HG03342 (cell line): Measurements from ENCODE around the gene MYLK.
"Not testable (repeated sequence)": the region's sequence is repeated elsewhere in the genome, so short reads cannot be mapped to it uniquely, and the experiment has no call there.

ENCODE experiments used
- ATAC-seq: cut with Tn5 transposase; IDR thresholded peaks from one replicate; pipeline ENCODE4 v1.9.1; 2021; ENCODE audit warnings: mild to moderate bottlenecking, moderate library complexity; ENCODE audit not compliant: unreplicated experiment

Gene MYLK

DNA sequence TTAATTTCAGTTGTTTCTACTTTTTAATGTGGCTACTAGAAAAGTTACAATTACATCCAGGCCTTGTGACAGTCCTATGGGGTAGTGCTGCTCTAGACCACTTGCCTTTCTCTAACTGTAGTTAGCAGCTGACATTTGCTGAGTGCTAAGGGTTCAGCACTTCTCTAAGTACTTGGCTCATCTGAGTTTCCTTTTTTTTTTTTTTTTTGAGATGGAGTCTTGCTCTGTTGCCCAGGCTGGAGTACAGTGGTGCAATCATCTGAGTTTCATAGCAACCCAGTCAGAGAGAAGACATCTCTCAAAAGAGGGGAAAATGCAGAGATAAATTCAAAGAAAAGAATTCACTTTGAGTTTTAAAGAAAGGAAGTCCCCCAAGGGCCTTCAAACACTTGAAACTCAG, 130.8 kb downstream of the MYLK start:
- ATAC-seq = no peak

DNA sequence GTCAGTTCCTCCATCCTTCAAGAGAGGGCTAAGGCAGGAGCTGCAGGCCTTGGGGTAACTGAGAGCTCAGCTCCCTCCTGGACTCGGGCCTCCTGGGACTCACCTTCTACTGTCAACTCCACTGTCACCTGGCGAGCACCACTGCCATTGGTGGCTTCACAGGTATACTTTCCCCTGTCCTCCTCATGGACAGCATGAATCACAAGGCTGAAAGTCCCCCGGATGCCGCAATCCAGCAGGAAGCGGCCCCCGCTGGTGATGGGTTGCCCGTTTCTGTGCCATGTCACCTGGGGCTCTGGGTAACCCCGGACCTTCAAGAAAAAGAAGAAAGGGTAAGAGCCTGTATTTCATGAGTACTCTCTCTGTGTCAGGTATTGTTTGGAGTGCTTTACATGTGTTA, 131.9 kb downstream of the MYLK start:
- ATAC-seq = no peak

DNA sequence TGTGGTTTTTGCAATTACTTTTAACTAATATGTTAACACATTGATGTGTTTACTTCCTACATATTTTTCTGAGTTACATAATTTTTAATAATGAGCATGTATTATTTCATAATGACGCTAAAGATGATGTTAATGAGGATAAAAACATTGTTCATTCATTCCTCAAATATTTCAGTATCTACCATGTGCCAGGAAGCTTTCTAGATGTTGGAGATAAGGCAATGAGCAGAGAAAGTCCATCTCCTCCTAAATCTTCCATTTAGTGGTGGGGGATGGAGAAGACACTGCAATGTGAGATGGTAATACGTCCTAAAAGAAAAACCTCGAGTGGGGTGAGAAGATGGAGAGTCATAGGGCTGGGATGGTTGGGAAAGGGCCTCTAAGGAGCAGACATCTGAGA, 132.7 kb downstream of the MYLK start:
- no peak for ATAC-seq

DNA sequence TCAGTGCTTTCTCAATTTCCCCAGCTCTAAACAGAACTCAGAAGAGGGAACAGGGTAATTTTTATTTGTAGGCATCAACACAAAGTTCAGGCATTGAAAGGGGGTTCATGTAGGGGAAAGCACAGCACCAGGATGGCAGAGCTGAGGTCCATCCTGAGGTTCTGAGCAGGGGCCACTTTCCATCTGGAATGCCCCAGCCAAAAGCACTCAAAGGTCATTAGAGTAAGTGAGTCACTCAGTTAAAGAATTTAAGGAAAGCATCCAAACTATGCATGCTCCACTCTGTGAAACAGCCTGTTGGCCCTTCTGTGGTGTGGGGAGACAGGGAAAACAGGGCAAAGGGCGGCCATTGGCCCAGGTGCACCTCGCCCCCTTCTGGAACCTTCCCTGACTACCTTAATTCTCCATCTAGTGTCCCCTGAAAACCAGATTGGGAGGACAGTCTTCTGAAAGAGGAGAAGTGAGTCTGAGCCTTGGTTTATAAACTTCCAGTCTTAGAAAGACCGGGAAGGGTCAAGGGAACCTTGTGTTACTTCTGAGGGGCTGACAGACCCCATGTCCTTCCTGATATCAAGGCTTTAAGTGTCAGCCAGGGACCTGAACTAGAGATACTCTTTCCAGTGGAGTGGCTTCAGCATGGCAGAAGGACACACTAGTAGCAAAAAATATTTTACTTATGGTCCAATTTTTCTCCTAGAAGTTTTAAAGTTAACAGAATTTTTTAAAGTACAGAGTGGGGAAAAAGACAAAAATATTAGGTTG, 133.3 kb downstream of the MYLK start:
- ATAC-seq = no peak

DNA sequence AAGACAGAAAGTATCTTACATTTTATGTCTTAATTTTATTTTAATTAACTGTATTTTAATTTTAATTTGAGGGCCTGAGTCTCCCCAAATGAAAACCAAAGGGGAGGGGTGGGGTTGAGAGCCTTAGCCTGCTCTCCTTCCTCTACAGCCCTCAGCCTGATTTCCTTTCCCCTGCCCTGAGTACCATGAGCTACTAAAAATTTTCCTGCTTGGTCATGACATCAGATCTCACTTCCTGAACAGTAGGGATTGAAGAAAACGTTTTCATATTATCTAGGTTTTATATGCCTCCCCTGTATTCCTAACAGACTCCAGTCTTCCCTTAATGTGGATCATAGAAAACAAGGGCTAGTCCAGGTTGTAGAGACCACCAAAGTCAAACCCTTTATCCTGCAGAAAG, 133.9 kb downstream of the MYLK start:
- ATAC-seq = no peak

DNA sequence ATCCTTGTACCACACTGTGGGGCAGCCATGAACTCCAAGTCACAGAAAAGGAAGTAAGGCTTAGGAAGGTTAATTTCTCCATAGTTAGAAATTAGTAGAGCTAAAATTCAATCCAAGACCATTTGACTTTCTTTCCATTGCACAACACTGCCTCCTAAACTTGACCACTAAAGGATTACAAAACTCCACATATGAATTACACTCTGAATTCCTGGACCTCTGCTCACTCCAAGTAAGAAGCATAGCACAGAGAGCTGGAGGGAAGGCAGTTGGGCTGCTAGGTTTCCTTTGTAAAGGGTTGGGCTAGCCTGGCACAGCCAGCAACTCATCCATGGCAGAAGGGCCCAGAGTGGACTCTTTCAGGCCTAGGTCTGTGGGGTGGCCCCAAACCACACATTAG, 134.4 kb downstream of the MYLK start:
- ATAC-seq = no peak

DNA sequence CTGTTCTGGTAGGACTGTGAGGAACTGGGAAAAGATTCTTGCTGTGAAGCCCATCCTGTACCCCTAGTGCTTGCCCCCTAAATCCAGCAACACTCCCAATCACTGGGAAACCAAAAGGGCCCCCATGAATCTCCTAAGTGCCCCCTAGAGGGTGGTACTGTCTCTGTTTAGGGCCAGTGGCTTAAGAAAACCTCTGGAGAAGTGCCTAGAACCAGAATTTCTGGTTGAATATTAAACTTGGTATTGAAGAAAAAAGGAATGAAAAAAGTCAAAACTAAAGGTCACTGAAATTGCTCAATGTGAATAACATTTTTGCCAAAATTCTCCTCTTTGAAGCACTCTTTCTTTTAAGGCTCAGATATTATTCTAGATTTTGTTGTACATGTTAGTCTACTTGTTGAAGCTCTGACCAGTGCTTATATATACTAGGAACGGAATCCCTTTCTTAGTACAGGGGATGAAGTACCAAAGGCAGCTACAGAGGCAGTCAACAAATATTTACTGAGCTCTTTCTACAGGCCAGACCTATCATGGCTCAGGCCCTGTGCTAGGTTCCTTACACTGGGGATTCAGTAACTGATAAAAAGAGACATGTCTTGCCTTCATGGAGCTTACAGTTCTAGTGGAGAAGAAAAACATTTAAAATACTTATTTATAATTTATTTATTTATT, 138.8 kb downstream of the MYLK start:
- ATAC-seq = no peak

DNA sequence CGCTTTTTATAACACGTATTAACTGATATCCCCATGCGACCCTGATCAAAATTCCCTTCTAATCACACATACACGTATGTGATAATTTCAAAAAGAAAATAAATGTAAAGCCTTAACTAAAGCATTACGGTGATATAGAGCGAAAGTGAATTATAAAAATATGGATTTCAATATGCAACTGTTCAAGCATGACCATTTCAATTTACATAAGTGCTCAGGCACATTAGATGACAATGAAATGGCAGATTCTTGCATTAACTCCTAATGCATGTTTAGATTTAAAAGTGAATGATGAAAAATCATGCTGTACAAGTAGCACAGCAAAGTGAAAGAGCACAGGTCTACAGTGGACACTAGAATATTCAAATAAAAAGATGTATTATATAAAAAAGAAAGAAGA, 140.1 kb downstream of the MYLK start:
- ATAC-seq = no peak

DNA sequence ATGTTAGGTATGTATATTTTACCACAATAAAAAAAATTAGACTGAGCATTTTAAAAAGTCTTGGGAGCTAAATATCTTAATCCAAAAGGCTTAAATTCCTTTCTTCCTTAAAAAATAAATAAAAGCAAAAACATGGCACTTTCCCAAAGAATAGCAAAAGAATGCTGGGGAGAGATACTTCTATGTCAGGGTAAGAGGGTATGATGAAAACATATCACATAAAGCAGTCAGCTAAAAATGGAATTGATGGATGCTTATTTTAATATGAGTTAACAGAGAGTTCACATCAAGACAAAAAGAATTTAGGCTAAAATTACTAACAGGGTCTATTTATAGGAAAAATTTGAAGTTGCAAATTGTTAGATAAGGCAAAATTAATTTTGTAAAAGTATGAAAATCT, 141.0 kb downstream of the MYLK start:
- no peak for ATAC-seq

DNA sequence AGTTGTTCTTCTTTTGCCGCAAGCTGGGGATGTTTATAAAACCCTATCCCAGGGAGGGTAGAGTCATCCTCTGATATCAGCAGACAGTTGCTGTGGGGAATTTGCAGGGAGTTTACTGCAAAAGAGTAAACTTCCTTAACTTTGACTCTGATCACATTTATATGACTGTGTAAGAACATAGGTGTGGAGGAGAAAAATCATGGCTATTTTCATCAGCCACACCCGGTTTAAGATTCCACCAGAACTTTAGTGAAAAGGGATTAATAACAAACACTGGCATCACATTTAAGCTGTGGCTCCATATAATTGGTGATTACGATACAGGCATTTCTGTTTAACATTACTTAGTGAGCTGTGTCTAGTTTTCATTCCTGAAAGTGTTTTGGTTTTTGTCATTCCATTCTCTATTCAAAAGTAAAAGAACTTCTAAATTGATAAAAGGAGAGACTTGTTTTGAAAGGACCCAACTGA, 143.1 kb downstream of the MYLK start:
- no peak for ATAC-seq

DNA sequence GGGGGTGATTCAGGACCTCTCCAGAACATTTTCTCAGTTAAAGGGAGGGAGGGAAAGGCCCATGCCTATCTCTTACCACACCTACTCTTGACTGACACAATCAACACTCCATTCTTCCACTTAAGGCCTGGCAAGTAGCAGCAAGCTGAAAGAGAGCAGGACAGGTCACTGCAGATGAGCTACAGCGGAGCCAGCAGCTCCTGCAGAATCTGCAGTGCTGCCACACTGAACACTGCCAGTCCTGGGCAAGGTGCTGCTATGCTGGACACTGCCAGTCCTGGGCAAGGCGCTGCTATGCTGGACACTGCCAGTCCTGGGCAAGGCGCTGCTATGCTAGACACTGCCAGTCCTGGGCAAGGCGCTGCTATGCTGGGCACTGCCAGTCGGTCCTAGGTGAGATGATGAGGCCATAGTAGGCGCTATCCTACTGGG, 143.7 kb downstream of the MYLK start:
- ATAC-seq = no peak

DNA sequence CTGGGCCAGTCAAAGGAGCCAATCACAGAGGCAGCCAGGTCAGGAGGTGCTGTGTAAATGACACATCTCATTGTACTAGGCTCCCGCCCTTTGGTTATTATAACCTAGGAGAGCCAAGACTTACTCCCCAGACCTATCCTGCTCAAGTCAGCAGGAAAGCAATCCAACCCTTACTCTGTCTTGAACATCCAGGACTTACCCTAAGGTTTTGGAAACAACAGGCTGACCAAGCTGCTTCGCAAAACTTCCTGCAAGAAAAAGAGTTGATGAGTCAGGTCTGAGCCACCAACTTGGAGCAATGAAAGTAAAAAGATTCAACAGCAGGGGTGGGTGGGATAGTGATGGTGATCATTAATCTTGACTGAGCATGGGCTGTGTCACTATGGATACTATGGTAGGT, 144.4 kb downstream of the MYLK start:
- ATAC-seq = no peak

DNA sequence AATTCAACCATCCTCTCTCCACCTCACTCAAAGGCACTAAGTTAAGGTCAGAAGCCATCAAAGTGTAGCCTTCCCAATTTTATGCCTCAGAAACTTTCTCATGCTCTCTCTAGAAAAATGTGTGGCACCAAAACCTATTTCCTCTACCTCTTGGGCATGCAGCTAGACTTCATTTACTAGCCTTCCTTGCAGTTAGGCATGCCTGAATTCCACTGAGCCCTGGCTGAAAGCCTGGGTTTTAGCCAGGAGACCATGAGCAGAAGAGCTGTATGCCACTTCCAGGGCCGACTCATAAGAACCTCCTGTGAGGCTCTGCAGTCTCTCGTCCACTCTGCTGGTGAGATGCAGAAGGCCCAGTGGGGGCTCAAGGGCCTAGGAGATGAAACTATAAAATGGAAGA, 145.0 kb downstream of the MYLK start:
- no peak for ATAC-seq

DNA sequence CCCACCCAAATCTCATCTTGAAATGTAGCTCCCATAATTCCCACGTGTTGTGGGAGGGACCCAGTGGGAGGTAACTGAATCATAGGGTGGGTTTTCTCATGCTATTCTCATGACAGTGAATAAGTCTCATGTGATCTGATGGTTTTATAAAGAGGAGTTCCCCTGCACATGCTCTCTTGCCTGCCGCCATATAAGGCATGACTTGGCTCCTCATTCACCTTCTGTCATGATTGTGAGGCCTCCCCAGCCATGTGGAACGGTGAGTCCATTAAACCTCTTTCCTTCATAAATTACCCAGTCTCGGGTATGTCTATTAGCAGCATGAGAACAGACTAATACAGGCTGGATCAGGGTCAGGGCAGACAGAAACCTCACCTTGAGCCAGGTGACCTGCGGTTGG, 145.6 kb downstream of the MYLK start:
- not testable (repeated sequence) for ATAC-seq

DNA sequence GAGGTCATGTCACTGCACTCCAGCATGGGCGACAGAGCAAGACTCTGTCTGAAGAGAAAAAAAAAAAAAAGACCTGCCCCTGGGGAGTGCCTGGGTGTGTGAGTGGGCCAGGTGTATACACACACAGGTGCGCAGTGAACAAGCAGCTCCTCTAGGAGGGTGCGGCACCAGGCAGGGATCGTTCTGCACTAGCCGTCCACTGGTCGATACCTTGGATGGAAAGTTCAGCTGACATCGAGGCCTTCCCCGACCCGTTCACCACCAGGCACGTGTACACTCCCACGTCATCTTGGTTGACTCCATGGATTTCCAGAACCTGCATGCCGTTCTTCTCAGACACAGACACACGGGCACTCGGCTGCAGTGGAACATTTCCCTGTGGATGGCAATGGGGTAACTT, 147.0 kb downstream of the MYLK start:
- ATAC-seq = no peak

DNA sequence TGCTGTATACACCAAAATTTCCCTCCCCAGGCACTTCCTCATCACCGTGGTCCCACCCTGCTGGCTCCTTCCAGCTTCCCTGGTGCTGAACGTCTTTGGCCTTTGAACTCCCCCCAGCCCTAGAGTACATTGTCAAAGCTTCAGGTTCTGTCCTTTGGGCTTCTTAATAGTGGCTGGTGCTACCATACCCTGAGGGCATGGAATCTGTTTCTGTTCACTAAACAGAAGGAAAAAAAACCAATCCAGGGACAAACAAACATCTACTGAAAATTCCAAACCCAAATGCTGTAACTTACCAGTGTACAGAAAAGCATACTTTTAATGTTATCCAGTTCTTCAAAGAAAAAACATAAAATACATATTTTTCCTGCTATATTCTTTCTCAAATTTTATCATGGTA, 148.7 kb downstream of the MYLK start:
- no peak for ATAC-seq

DNA sequence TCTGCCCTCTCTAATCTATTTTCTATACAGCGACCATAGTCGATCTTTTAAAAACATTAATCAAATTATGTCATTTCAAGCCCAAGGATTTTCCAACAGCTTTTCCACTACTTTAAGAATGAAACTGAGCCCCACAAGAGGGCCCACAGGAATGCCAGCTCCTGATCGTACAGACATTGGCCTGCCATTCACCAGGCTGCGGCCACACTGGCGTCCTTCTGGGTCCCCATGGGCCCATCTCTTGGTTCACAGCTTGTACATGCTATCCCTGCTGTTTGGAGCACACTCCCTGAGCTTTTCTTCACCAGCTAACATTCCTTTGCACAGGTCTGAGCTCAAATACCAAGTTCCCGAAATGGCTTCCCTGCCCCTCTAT, 149.6 kb downstream of the MYLK start:
- no peak for ATAC-seq

DNA sequence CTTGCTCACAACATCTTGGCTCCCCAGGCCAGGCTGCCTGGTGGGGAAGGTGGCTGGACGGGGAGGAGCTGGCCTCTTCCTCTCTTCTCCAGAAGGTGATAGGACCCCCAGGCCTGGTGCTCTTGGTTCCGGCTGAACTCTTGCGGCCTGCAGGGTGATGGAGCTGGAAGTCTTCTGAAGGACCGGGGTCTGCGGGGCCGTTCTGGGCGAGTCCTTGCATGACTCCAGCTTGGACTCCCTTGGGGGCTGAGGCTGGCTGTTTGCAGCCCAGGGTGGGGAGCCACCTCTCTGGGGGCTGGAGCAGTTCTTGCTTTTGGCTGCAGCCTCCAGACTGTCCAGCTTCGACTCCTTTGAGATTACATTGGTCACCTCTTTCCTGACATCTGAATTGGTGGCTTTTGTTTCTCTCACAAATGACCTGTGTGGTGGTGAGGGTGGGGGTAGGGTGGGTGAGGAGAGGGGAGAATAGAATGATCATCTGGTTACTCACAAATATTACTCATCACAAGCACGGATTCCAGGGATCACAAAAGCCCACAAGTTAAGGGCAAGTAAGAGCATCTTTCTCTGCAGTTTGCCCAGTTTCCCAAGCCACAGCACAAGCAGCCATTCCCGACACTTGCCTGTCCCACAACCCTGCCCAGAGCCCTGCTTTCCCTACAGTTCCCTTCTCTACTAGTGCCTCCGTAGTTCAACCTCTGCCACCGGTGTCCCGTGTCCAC, 150.2 kb downstream of the MYLK start:
- no peak for ATAC-seq

DNA sequence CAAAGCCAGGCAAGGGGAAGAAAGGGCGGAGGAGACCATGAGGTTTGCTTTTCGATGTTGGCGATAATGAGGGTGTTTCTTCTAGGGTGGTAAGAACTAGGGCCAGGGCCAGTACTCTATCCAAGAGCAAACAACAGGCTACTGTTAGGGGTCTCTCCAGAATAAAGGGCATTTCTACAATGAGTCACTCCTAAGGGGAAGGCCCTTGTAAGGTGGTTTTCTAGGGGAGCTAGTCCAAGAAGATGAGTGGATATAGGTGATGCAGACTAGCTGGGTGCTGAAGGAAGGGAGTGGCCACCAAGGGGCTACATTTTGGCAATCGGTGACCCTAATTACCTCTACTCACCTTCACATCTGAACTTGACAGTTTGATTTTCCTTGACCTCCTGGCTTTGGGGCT, 150.8 kb downstream of the MYLK start:
- no peak for ATAC-seq

DNA sequence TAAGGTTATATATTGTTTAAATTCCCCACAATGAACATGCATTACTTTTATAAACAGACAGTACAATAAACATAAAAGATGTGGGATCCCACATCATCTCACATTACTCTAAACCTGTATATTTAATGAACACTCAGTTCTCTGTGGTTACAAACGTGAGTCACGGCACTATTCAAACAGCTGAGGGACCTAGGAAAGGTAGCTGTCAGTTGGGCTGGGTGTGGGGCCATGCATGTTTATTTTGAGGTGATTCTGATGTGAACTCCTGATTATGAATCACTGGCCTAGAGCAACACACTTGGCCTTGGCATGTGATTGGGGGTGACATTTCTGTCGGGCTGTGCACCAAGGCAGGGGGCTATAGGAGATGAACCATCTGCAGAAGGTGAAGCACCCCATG, 151.7 kb downstream of the MYLK start:
- ATAC-seq = no peak

DNA sequence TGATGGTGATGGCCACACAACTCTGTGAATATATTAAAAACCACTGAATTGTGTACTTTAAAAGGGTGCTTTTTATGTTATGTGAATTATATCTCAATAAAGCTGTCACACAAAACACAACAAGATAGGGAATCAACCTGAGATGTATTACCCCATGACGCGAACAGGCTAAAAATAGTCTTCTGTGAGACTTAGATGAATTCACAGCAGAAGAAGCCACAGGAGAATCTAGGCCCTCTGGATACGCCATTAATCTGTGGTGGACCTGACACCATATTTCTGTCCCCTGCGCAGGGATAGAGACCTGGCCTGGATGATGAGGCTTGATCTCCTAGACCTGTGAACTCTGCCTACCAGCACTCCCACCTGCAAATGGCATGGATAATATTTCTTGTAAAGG, 153.3 kb downstream of the MYLK start:
- no peak for ATAC-seq

DNA sequence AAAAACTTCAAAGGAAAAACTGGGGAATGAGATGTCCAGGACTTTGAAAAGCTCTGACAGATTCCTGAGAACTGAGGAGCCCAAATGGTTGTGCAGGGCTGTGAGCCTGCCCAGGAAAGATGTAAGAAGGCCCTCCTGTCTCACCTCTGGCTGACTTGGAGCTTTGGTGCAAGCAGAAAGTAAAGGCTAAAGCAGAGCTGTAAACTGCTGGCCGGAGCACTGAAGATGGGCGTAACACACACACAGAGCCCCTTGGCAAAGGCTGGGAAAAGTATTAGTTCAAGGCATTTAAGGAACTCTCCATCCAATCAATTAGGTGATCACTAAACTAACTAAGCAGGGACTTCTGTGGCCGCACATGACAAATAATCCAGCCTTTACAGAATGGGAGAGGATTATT, 155.1 kb downstream of the MYLK start:
- ATAC-seq = no peak
